ENCODE data around the gene LIFR. TPM values are rescaled to one million over a fixed set of nuclear protein-coding genes. Genes with fewer than 3 reads are reported as not detected.
A peak's percentile ranks its signal among the peaks of the same experiment; 100 is the strongest.

The LIFR gene
- total RNA-seq, 1 donor = 39.8 TPM

DNA sequence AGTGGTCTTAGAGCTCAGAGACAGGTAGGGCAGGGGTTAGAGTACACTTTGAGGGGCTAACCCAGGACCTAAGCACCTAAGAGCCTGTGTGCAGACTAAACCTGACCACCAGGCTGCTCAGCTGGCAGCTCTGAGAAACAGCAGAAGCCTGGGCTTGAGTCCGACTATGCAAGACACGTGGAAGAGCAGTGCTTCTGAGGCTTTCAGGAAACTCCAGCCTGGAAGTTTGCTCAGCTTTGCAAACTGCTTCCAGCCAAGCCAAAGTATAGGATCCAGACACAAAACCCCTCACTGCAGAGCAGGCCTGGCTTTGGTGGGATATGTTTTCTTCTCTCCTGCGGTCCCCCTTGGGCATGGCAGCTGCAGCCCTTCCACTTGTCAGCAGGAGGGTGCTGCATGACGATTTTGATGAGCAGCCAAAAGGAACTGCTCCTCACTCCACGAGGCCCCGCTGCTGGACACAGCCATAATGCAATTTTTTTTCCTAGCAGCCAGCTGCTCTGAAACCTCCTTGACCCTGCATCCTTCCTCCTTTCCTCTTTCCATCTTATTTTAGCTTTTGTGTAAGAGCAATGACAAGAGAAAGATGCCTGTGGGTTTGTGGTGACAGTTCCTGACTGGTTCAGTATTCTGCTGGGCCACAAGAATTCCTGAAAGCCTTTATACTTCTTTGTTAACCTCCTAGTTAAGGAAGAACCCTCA is 123.1 kb downstream of the LIFR start:
- peak; percentile 65 for DNase-seq (ENCODE audit: insufficient read length, low spot score, missing footprints)
- H3K4me3 ChIP-seq (ENCODE audit: insufficient read depth, low read length) = no peak overlapping the region
- peak overlapping the region; percentile 10 for H3K4me2 ChIP-seq (ENCODE audit: insufficient read depth, low read length)
- H3K4me1 ChIP-seq (ENCODE audit: insufficient read depth, low read length) = peaks cover 35% of the 10 kb centered on the region
- no peaks in the 10 kb centered on the region for H3K79me2 ChIP-seq (ENCODE audit: insufficient read depth, low read length)
- H3K27me3 ChIP-seq (ENCODE audit: insufficient read depth, low read length) = no peaks in the 10 kb centered on the region
- H2AFZ ChIP-seq (ENCODE audit: low read length) = peak overlapping the region; percentile 66
- H4K20me1 ChIP-seq (ENCODE audit: insufficient read depth, low read length) = no peaks in the 10 kb centered on the region
- TF ChIP-seq, protein P1, sequence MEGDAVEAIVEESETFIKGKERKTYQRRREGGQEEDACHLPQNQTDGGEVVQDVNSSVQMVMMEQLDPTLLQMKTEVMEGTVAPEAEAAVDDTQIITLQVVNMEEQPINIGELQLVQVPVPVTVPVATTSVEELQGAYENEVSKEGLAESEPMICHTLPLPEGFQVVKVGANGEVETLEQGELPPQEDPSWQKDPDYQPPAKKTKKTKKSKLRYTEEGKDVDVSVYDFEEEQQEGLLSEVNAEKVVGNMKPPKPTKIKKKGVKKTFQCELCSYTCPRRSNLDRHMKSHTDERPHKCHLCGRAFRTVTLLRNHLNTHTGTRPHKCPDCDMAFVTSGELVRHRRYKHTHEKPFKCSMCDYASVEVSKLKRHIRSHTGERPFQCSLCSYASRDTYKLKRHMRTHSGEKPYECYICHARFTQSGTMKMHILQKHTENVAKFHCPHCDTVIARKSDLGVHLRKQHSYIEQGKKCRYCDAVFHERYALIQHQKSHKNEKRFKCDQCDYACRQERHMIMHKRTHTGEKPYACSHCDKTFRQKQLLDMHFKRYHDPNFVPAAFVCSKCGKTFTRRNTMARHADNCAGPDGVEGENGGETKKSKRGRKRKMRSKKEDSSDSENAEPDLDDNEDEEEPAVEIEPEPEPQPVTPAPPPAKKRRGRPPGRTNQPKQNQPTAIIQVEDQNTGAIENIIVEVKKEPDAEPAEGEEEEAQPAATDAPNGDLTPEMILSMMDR (IDR thresholded peaks at IDR 0.05; ENCODE audit: extremely low read depth, low read depth, low read length) = no peak
- H3K9me3 ChIP-seq (ENCODE audit: low read depth, low read length) = no peaks in the 10 kb centered on the region
- peak overlapping the region; percentile 48 for H3K27ac ChIP-seq (ENCODE audit: low read depth, low read length)
- no peaks in the 10 kb centered on the region for H3K36me3 ChIP-seq (ENCODE audit: insufficient read depth, low read length)

DNA sequence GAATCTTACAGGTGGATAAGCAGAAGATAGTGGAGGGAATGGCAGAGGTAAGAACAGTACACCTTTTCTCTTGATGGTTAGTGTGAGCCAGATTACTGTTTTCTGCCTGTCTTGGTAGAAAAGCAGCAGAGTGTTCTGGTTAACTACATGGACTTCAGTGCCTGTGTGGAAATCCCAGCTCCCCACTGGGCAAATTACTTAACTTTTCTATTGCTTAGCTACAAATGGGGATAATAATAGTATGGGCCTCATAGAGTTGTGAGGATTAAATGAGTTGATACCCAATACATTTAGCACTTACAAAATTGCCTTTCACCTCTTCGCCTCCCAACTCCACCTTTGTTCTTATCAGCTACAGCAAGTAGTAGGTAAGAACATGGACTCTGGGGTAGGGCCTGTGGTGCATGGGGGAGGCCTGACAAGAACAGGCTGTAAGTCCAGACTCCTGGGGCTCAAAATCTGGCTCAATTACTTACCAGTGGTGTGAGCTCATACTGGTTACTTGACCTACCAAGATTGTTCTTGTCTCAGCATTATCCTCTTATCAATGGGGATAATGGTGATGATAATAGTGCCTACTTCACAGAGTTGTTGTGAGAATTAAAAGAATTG is 125.1 kb downstream of the LIFR start:
- TF ChIP-seq, protein P1 (IDR thresholded peaks at IDR 0.05; ENCODE audit: extremely low read depth, low read depth, low read length) = no peak
- Histone ChIP-seq H3K36me3 (ENCODE audit: insufficient read depth, low read length) (no peaks in the 10 kb centered on the region), H3K27me3 (ENCODE audit: insufficient read depth, low read length) (no peaks in the 10 kb centered on the region), H3K79me2 (ENCODE audit: insufficient read depth, low read length) (no peaks in the 10 kb centered on the region), H3K27ac (ENCODE audit: low read depth, low read length) (no peak overlapping the region), H4K20me1 (ENCODE audit: insufficient read depth, low read length) (no peaks in the 10 kb centered on the region), H3K4me3 (ENCODE audit: insufficient read depth, low read length) (no peak overlapping the region), H2AFZ (ENCODE audit: low read length) (no peak overlapping the region), H3K9me3 (ENCODE audit: low read depth, low read length) (no peaks in the 10 kb centered on the region), H3K4me2 (ENCODE audit: insufficient read depth, low read length) (no peak overlapping the region), H3K4me1 (ENCODE audit: insufficient read depth, low read length) (peaks cover 44% of the 10 kb centered on the region)
- DNase-seq (ENCODE audit: insufficient read length, low spot score, missing footprints) = no peak

DNA sequence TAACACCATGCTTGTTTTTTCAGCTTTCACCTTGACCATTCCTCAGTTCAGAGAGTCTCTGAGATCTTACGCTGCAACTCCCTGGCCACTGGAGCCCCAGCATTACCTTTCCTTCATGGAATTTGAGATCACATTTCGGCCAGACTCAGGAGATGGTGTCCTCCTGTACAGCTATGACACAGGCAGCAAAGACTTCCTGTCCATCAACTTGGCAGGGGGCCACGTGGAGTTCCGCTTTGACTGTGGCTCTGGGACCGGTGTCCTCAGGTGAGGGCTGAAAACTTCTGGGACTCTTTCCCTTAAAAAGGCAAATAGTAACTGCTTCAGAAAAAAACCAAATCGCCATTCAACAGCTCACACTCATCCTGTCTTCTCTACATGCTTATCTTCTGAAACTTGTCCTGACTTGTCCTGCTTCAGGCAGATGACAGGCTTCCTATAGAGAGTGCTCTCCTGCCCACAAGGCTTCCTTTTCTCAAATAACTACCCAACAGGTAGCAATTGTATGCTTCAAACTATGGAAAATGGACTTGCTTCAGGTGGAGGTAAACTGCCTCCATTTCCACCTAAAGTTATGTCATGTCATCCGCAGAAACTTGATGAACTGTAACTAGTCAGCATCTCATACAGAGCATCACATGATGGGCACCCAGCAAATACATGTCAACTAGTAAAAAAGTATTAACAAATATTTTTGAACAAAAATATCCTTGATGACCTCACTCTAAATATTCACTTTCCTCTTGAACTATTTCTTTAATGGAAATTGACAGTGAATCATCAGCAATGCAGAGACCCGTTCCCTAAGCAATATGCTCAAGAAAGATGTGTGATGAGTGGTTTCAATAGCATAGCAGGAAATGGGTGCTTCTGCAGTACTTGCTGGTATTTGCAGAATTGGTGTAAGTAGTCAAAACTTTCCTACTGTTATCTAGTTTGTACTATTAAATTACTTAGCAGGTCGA is 129.2 kb downstream of the LIFR start:
- H2AFZ ChIP-seq (ENCODE audit: low read length) = peak overlapping the region; percentile 31
- no peaks in the 10 kb centered on the region for H4K20me1 ChIP-seq (ENCODE audit: insufficient read depth, low read length)
- H3K4me3 ChIP-seq (ENCODE audit: insufficient read depth, low read length) = no peak overlapping the region
- no peaks in the 10 kb centered on the region for H3K36me3 ChIP-seq (ENCODE audit: insufficient read depth, low read length)
- H3K4me1 ChIP-seq (ENCODE audit: insufficient read depth, low read length) = peaks cover 43% of the 10 kb centered on the region
- no peak overlapping the region for H3K4me2 ChIP-seq (ENCODE audit: insufficient read depth, low read length)
- no peaks in the 10 kb centered on the region for H3K79me2 ChIP-seq (ENCODE audit: insufficient read depth, low read length)
- TF ChIP-seq, protein P1 (IDR thresholded peaks at IDR 0.05; ENCODE audit: extremely low read depth, low read depth, low read length) = no peak
- no peaks in the 10 kb centered on the region for H3K9me3 ChIP-seq (ENCODE audit: low read depth, low read length)
- DNase-seq (ENCODE audit: insufficient read length, low spot score, missing footprints) = no peak
- peak overlapping the region; percentile 6 for H3K27ac ChIP-seq (ENCODE audit: low read depth, low read length)
- no peaks in the 10 kb centered on the region for H3K27me3 ChIP-seq (ENCODE audit: insufficient read depth, low read length)

Data from osteoblast (primary cell).